DMS153 treated with DMSO at 0.1 percent for 48 hours (cell line): ENCODE results near the gene TXNL4A.
"Not testable (repeated sequence)": the region's sequence is repeated elsewhere in the genome, so short reads cannot be mapped to it uniquely, and the experiment has no call there.

ENCODE experiments used
- DNase-seq: peaks from one replicate; lab custom pipeline; 2025; ENCODE audit not compliant: unreplicated experiment; lab: John Stamatoyannopoulos, UW

The TXNL4A gene

DNA sequence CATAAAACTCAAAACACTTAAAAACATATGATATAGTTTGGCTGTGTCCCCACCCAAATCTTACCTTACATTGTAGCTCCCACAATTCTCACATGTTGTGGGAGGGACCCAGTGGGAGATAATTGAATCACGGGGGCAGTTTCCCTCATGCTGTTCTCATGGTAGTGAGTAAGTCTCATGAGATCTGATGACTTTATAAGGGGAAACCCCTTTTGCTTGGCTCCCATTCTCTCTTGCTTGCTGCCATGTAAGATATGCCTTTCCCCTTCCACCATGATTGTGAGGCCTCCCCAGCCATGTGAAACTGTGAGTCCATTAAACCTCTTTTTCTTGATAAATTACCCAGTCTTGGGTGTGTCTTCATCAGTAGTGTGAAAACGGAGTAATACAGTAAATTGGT is 11.3 kb upstream of the TXNL4A start:
- DNase-seq: not testable (repeated sequence)

DNA sequence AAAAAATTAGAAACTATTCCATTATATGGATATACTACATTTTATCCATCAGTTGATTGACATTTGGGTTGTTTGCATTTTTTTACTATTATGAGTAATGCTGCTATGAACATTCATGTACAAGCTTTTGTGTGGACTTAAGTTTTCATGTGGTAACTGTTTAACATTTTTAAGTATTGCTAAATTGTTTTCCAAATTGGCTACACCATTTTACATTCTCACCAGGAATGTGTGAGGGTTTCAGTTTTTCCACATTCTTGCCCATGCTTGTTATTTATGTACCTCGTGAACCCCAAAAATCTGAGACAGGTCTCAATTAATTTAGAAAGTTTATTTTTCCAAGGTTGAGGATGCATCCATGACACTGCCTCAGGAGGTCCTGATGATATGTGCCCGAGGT is 3.1 kb upstream of the TXNL4A start:
- DNase-seq: no peak

DNA sequence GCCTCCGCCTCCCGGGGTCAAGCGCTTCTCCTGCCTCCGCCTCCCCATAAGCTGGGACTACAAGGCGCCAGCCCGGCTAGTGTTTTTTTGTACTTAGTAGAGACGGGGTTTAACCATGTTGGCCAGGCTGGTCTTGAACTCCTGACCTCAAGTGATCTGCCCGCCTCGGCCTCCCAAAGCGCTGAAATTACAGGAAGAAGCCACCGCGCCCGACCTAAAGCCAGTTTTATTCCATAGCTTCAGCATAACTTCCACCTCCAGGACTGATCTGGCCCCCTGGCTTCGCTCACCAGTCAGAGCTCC is 783 bp upstream of the TXNL4A start:
- DNase-seq: no peak

DNA sequence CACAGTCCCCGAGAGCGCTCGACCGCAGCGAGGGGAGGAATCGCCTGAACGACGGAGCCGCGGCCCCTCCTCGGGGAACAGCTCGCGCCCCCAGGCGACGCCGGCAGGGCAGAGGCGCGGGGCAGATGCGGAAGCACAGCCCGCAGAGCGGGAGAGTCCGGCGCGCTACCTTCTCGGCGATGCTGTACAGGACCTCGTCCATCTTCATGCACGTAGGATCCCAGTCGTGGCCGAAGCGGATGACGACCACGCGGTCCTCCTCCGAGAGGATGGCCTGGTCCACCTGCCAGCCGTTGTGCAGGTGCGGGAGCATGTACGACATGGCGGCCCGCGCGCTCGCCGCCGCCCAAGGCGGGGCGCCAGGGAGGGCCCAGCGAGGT is 302 bp downstream of the TXNL4A start:
- DNase-seq: peak; percentile 46

DNA sequence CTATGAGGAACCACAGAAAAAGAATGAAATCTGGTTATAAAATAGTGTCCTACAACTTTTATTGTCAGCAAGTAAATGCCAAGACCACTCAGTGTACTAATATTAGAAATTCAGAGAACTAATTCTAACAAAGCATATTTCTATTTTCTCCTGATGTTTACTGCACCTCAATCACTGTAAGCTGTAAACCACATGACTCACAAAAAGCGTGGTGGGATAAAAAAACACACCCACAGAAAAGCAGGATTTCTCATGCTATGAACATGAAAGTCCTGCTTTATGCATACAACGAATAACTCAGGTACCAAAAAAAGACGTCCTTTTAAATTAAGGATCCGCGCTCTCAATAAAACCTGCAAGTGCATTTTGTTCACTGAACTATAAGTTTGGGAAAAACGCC is 797 bp downstream of the TXNL4A start:
- DNase-seq: no peak

DNA sequence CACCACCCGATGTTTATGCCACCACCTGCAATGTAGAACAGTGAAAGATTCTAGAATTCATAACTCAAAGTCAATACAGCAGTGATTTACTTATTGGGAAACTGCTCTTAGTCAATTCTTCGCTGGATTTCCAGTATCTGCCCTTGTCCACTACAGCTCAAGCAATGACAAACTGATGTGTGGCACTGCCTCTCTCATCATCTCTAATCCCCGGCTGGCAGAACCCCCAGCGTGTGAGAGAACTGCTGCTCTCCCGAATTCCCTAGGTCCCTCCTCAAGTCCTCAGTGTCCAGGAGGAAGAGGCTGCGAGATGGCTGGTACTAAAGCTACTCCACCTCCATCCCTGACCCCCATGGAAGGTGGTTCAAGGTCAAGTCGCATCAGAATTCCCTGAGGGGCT is 1.6 kb downstream of the TXNL4A start:
- no peak for DNase-seq

DNA sequence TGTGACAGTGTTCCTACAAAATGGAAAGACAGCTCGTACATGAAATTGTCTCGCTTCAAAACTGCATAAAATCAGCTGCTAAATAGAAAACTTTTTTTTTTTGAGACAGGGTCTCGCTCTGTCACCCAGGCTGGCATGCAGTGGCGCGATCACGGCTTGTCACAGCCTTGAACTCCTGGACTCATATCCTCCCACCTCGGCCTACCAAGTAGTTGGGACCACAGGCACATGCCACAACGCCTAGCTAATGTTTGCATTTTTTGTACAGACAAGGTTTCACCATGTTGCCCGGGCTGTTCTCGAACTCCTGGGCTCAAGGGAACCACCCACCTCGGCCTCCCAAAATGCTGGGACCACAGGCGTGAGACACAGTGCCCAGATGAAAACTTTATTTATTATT is 3.2 kb downstream of the TXNL4A start:
- no peak for DNase-seq

DNA sequence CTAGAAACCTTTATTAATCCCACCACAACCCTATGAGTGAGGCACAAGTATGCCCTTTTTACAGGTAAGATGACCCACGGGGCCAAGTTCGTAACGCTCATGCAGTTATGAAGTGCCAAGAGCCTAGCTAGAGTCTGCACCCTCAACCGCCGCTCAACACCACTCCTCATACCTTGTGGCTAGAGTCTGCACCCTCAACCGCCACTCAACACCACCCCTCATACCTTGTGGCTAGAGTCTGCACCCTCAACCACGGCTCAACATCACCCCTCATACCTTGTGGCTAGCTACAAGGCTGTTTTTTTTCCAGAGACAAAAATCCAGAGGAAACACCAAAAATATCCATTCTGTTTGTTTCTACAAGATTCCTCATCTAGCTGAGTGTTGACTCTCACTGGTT is 4.6 kb downstream of the TXNL4A start:
- DNase-seq: no peak

DNA sequence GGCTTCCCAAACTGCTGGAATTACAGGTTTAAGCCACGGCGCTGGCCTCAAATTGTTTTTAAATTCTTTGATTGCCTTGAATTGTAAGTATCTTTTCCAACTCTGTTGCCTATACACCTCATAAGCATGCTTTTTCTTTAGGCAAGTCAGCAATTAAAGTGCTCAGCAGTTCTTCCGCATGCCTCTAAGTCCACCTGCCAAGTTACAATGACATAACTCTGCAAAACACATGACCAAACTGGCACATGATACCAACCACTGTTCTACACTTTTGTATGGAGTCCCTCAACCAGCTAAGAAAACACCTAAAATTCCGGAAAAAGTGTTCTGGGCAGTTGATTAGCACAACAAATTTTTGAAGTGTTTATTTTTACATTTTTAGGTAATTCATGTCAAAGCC is 5.1 kb downstream of the TXNL4A start:
- DNase-seq: no peak

DNA sequence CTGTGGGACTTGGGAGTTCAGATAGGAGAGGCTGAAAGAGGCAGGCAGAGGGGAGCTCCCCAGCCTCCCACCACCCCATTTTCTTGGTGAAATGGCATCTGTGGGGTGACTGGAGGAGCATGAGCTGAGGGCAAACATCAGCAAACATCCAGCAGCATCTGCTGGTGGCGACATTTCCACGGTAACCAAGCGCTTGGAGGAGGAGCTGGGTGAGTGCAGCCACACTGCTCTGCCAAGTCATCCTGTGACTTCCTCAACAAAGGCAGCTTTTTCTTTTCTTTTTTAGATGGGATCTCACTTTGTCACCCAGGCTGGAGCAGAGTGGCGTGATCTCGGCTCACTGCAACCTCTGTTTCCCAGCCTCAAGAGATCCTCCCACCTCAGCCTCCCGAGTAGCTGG is 5.6 kb downstream of the TXNL4A start:
- no peak for DNase-seq

DNA sequence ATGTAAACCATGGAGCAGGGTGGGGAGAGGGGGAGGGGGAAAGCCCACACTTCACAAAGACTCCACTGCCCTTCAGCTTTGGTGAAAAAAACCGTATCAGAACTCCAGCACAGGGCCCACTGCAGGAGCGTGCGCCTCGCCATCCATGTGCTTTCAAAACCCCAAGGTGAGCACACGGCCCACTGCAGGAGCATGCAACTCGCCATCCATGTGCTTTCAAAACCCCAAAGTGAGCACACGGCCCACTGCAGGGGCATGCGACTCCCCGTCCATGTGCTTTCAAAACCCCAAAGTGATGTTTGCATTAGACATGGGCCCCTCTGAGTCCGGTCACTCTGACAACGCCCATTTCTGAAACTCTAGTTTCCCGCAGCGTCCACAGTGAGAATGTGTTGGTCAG is 7.8 kb downstream of the TXNL4A start:
- no peak for DNase-seq

DNA sequence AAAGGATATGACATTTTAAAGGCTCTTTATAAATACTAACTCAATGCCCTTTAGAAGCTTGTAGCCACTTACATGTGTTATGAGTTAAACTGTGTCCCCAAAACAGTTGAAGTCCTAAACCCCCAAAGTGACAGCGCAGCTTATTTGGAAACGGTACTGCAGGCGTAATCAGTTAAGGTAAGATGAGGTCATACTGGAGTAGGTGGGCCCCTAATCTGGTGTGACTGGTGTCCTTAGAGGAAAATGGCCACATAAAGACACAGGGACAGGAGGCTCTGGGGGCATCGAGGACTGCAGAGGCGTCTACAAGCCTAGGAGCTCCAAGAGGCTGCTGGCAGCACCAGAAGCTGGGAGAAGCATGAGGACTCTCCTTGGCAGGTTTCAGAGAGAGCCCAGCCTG is 8.5 kb downstream of the TXNL4A start:
- no peak for DNase-seq

DNA sequence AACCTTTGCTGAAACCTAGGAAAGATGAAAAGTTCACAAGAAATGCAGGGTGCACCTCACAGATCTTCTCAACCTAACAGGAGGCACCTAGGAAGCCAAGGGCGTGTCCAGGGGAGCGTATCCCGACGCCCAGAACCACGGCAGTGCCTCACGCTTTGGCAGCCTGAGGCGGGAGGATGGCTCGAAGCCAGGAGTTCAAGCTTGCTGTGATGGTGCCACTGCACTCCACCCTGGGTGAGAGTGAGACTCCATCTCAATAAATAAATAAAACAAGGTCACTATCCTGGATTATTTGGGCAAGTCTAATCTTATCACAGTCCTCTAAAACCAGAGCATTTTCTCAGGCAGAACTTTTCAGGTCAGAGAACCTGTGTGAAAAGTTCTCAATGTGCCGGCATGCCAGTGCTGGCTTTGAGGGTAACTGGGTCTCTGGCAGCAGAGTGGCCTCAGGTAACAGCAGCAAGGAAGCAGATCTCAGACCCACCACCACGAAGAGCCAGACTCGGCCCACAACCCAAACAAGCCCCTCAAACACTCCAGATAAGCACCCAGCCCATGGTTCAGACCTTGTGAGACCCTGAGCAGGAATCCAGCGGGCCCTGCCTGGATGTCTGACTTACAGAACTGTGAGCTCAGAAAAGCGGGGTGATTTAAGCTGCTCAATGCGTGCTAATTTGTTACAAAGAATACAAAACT is 12.2 kb downstream of the TXNL4A start:
- no peak for DNase-seq

DNA sequence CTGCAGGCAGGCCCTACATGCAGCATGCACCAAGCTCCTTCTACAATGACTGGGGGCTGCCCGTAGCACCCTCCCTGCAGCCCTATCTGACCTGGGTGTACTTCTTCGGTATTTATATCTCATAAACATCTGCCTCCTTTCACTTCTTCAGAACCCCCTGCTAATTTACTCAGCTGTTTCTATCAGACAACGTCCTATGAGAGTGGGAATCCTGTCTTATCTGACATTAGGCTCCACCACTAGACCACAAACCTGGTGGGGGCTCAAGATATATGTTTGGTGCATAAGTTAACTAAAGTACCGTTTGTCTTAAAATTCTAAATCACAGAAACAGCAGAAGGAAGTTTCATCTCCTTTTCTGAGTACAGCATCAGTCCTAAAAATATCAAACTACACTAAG is 13.3 kb downstream of the TXNL4A start:
- DNase-seq: no peak

DNA sequence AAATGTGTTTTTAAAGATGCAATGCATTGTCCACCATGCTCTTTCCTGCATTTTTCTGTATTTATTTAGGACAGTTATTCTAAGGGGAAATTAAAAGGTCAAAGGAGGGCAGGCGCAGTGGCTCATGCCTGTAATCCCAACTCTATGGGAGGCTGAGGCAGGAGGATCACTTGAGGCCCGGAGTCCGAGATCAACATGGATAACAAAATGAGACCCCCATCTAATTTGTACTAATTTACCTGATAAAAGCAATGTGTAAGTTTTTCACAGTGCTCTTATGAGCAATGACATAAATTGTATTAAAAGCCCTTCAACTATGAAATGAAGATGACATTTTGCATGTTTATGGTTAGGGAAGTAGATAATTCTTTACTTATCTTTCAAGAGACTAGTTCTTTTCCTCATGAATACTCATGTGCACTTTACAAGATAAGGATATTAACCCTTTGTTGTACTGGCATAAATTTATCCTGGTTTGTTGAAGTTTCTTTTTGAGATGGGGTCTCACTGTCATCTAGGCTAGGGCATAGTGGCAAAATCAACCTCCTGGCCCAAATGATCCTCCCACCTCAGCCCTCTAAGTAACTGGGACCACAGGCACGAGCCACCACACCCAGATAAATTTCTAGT is 14.2 kb downstream of the TXNL4A start:
- no peak for DNase-seq

DNA sequence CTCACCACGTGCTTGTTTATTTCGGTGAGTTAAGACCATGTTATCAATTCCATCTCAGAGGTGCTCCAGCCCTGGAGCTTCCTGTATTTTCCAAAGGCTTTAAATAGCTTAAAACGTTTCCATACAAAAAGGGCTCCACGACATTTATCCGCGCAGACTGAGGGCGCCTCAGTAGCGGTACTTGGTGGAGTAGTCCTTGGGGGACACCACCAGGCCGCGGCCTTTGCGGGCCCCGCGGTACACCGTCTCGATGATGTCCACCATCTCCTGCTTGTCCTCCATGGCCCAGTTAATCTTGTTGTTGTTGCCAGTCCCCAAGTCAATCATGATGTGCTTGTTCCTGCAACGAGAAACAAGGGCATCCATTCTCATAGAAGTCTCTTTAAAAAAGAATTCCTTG is 14.8 kb downstream of the TXNL4A start:
- DNase-seq: no peak

DNA sequence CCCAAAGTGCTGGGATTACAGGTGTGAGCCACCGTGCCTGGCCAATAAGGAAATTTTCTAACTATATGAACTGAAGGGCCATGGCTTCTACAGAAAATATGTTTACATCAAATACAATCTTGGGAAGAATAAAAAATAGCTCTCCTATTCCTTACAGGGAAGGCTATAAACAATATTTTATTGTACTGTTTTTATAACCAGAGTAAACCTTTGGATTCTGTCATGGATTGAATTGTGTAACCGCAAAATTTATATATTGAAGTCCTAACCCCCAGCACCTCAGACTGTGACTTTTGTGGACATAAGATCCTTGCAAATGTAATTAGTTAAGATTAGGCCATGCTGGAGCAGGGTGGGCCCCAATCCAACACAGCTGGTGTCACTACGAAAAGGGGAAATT is 15.6 kb downstream of the TXNL4A start:
- DNase-seq: no peak

DNA sequence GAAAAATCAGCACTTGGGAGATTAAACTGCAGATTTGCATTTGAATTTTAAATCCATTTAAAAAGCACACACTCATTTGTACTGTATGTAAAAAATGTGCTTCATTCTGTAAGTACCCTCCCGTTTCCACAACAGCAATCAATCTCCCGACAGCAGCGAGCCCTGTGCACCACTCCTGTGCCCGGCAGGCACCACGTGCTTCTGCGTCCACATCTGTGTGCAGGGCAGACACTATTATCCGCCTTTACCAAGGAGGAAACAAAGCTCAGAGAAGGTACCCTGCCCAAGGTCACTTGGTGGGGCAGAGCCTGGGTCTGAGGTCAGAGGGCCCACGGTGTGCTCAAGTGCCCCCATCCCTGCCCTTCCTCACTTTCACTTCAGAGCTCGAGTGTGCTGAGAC is 16.4 kb downstream of the TXNL4A start:
- no peak for DNase-seq

DNA sequence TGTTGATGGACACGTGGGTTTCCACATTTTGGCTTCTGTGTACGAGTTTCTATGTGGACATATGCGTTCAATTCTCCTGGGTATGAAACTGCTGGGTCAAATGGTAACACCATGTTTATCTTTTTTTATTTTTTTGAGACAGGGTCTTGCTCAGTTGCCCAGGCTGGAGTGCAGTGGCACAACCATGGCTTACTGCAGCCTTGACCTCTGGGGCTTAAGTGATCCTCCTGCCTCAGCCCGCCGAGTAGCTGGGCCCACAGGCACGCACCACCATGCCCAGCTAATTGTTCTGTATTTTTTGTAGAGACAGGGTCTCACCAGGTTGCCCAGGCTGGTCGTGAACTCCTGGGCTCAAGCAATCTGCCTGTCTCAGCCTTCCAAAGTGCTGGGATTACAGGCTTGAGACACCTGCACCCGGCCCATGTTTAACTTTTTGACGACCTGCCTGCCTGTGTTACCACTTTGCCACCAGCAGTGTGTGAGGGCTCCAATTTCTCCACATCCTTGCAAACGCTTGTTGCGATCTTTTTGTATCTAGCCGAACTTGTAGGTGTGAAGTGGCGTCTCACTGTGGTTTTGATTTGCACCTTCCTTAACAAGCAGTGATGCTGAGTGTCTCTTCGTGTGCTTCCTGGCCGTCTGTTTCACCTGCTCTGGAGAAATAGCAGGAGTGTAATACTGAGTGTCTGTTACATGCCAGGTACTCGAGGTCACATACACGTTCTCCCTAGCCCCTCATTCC is 17.0 kb downstream of the TXNL4A start:
- DNase-seq: no peak

DNA sequence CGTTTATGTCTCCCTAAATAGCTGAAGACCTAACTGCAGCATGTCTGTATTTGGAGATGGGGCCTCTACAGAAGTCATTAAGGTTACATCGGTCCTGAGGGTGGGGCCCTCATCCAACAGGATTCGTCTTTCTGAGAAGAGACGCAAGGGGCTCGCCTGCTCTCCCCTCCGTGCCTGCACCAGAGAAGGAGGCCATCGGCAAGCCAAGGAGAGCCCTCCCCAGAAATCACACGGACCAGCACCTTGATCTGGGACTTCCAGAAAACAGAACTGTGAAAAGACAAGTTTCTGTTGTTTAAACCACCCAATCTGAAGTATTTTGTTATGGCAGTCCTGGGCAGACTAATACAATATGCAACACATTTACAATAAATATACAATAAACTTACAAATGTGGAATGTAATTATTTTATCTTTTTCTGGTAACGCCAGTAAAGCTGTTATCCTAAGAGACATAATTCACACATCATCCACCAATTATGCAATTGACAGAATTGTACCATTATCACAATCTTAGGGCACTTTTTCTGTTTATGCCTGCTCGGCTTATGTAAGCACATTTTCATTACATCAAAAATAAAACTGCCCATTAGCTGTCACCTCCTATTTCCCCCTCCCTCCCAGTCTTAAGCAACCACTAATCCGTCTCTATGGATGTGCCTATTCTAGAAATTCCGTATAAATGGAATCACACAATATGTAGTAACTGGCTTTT is 17.8 kb downstream of the TXNL4A start:
- DNase-seq: no peak

DNA sequence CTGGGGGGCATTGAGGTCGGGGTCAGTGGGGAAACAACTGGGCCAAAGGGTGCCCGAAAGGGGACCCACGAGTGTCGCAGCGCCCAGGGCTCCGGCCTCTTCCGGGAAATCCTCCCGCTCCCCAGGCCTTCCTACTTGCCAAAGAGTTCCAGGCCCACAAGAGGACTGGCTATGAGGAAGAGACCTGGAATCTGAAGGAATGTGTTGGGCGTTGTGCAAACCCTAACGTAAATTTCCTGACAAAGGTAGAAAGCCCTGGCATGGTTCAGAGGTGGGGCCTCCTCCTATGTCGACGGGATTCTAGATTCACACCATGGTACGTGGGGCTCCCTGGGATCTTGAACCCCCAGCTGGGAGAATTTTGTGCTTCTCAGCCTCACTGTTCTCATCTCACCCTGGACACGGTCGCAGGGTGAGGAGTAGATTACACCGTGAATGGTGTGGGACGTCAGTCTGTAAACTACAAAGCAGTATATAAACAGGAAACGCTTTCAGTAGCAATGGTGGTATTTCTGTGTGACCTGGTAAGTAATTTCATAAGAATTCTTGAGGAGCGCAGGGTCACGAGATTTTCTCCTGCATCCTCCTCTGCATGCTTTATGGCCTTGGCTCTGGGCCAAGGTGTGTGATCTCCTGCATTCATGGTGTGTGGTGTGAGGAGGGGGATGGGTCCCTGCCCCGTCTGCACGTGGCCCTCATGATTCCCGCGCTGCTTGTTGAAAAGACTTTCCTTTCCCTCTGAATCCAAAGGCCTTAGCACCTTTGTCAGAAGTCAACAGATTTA is 23.1 kb downstream of the TXNL4A start:
- DNase-seq: no peak
